ENCODE data around the gene ITGB4.

The ITGB4 gene

GRCh38 chr17:75756451-75757085, 35.3 kb downstream of the ITGB4 start:
- no peak overlapping the region for H3K27ac ChIP-seq (ENCODE audit: low read length)
- no peaks in the 10 kb centered on the region for H4K20me1 ChIP-seq (ENCODE audit: insufficient read depth, low read length)
- no peak overlapping the region for H3K4me3 ChIP-seq (ENCODE audit: low read length)
- no peak for DNase-seq
- no peaks in the 10 kb centered on the region for H3K27me3 ChIP-seq (replicated peaks; ENCODE audit: insufficient read depth, low read length)
- no peaks in the 10 kb centered on the region for H3F3A ChIP-seq (ENCODE audit: insufficient read depth, low read length)
- no peaks in the 10 kb centered on the region for H3K9me3 ChIP-seq (replicated peaks; ENCODE audit: insufficient read depth, low read length)
- TF ChIP-seq EZH2phosphoT487 (IDR thresholded peaks at IDR 0.05; ENCODE audit: low read length): no peak
- TF ChIP-seq, protein P1, sequence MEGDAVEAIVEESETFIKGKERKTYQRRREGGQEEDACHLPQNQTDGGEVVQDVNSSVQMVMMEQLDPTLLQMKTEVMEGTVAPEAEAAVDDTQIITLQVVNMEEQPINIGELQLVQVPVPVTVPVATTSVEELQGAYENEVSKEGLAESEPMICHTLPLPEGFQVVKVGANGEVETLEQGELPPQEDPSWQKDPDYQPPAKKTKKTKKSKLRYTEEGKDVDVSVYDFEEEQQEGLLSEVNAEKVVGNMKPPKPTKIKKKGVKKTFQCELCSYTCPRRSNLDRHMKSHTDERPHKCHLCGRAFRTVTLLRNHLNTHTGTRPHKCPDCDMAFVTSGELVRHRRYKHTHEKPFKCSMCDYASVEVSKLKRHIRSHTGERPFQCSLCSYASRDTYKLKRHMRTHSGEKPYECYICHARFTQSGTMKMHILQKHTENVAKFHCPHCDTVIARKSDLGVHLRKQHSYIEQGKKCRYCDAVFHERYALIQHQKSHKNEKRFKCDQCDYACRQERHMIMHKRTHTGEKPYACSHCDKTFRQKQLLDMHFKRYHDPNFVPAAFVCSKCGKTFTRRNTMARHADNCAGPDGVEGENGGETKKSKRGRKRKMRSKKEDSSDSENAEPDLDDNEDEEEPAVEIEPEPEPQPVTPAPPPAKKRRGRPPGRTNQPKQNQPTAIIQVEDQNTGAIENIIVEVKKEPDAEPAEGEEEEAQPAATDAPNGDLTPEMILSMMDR (IDR thresholded peaks at IDR 0.05; ENCODE audit: low read length): no peak
- TF ChIP-seq EZH2 (optimal IDR thresholded peaks at IDR 0.05; ENCODE audit: low read depth, low read length): no peak
- no peaks in the 10 kb centered on the region for H3K79me2 ChIP-seq (ENCODE audit: low read length)
- no peak overlapping the region for H3K4me2 ChIP-seq (ENCODE audit: low read depth, low read length)
- H3K4me1 ChIP-seq (ENCODE audit: low read length): peaks cover 6% of the 10 kb centered on the region
- H3K9ac ChIP-seq (ENCODE audit: low read length): no peak overlapping the region
- no peaks in the 10 kb centered on the region for H3K9me2 ChIP-seq (replicated peaks; ENCODE audit: insufficient read depth, low read length)
- no peaks in the 10 kb centered on the region for H3K36me3 ChIP-seq (replicated peaks; ENCODE audit: insufficient read depth, low read length)
- no peak overlapping the region for H2AFZ ChIP-seq (ENCODE audit: low read length)

DNA sequence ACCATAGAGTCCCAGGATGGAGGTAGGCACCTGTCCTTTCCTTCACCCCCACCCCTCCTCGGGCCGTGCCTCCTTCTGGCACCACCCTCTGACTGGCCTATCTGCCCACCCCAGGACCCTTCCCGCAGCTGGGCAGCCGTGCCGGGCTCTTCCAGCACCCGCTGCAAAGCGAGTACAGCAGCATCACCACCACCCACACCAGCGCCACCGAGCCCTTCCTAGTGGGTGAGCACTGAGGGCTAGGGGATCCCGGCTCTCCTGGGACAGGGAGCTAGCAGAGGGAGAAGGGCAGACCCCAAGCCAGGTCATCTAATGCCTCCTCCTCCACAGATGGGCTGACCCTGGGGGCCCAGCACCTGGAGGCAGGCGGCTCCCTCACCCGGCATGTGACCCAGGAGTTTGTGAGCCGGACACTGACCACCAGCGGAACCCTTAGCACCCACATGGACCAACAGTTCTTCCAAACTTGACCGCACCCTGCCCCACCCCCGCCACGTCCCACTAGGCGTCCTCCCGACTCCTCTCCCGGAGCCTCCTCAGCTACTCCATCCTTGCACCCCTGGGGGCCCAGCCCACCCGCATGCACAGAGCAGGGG, 35.9 kb downstream of the ITGB4 start:
- Histone ChIP-seq H3K4me3 (ENCODE audit: low read length) (no peak overlapping the region), H3F3A (ENCODE audit: insufficient read depth, low read length) (no peaks in the 10 kb centered on the region), H3K9ac (ENCODE audit: low read length) (no peak overlapping the region), H3K9me3 (replicated peaks; ENCODE audit: insufficient read depth, low read length) (no peaks in the 10 kb centered on the region), H4K20me1 (ENCODE audit: insufficient read depth, low read length) (no peaks in the 10 kb centered on the region), H2AFZ (ENCODE audit: low read length) (no peak overlapping the region), H3K79me2 (ENCODE audit: low read length) (no peaks in the 10 kb centered on the region), H3K9me2 (replicated peaks; ENCODE audit: insufficient read depth, low read length) (no peaks in the 10 kb centered on the region), H3K27me3 (replicated peaks; ENCODE audit: insufficient read depth, low read length) (no peaks in the 10 kb centered on the region), H3K36me3 (replicated peaks; ENCODE audit: insufficient read depth, low read length) (no peaks in the 10 kb centered on the region), H3K4me1 (ENCODE audit: low read length) (peaks cover 6% of the 10 kb centered on the region), H3K4me2 (ENCODE audit: low read depth, low read length) (no peak overlapping the region), H3K27ac (ENCODE audit: low read length) (no peak overlapping the region)
- TF ChIP-seq, protein P1 (IDR thresholded peaks at IDR 0.05; ENCODE audit: low read length): no peak
- TF ChIP-seq EZH2 (optimal IDR thresholded peaks at IDR 0.05; ENCODE audit: low read depth, low read length) (no peak), EZH2phosphoT487 (IDR thresholded peaks at IDR 0.05; ENCODE audit: low read length) (no peak)
- no peak for DNase-seq

GRCh38 chr17:75758131-75758905, 37.1 kb downstream of the ITGB4 start:
- Histone ChIP-seq H3K9ac (ENCODE audit: low read length) (no peak overlapping the region), H3K27me3 (replicated peaks; ENCODE audit: insufficient read depth, low read length) (no peaks in the 10 kb centered on the region), H3K4me3 (ENCODE audit: low read length) (no peak overlapping the region), H3K27ac (ENCODE audit: low read length) (no peak overlapping the region), H3K9me3 (replicated peaks; ENCODE audit: insufficient read depth, low read length) (no peaks in the 10 kb centered on the region), H3K79me2 (ENCODE audit: low read length) (no peaks in the 10 kb centered on the region), H3K36me3 (replicated peaks; ENCODE audit: insufficient read depth, low read length) (no peaks in the 10 kb centered on the region), H3K4me2 (ENCODE audit: low read depth, low read length) (no peak overlapping the region), H2AFZ (ENCODE audit: low read length) (no peak overlapping the region), H3F3A (ENCODE audit: insufficient read depth, low read length) (no peaks in the 10 kb centered on the region), H3K4me1 (ENCODE audit: low read length) (peaks cover 6% of the 10 kb centered on the region), H3K9me2 (replicated peaks; ENCODE audit: insufficient read depth, low read length) (no peaks in the 10 kb centered on the region), H4K20me1 (ENCODE audit: insufficient read depth, low read length) (no peaks in the 10 kb centered on the region)
- no peak for DNase-seq
- TF ChIP-seq EZH2phosphoT487 (IDR thresholded peaks at IDR 0.05; ENCODE audit: low read length) (no peak), EZH2 (optimal IDR thresholded peaks at IDR 0.05; ENCODE audit: low read depth, low read length) (no peak)
- TF ChIP-seq, protein P1 (IDR thresholded peaks at IDR 0.05; ENCODE audit: low read length): peak; percentile 20
